SU-DHL-6 (cell line): ENCODE data around the gene CIP2A.

Experiments used
- EZH2phosphoT487 ChIP-seq: fragments of 200-600 bp; sonication (generic), shearing (Covaris generic); conservative IDR thresholded peaks from 2 replicates; pipeline ENCODE4 v1.6.1; 2018; ENCODE audit warnings: mild to moderate bottlenecking, antibody characterized with exemption, low read length, moderate library complexity, mixed read lengths
- TF ChIP-seq, protein P1 (sequence below): fragments of 200-600 bp; sonication (generic); IDR thresholded peaks from one replicate; pipeline ENCODE4 v1.5.1; 2017; ENCODE audit warnings: antibody characterized with exemption, mild to moderate bottlenecking, low read length, moderate library complexity; ENCODE audit not compliant: insufficient read depth, poor library complexity, severe bottlenecking

DNA sequence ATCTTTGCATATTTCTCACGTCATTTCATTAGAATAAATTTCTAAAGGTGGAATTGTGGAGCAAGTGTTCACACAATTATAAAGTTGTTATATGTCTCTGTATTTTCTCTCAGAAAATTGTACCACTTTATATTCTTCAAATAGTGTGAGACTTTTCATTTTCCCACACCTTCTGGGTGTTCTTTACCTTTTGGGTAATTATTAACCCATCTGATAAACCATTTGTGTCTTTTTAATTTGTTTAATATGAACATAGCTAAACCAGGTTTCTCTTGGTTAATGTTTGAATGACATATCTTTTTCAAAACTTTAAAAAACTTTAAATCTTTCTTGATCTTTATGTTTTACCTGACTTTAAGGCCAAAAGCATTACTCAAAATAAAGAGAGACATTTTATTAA is 40.7 kb upstream of the CIP2A start:
- TF ChIP-seq, protein P1, sequence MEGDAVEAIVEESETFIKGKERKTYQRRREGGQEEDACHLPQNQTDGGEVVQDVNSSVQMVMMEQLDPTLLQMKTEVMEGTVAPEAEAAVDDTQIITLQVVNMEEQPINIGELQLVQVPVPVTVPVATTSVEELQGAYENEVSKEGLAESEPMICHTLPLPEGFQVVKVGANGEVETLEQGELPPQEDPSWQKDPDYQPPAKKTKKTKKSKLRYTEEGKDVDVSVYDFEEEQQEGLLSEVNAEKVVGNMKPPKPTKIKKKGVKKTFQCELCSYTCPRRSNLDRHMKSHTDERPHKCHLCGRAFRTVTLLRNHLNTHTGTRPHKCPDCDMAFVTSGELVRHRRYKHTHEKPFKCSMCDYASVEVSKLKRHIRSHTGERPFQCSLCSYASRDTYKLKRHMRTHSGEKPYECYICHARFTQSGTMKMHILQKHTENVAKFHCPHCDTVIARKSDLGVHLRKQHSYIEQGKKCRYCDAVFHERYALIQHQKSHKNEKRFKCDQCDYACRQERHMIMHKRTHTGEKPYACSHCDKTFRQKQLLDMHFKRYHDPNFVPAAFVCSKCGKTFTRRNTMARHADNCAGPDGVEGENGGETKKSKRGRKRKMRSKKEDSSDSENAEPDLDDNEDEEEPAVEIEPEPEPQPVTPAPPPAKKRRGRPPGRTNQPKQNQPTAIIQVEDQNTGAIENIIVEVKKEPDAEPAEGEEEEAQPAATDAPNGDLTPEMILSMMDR: no peak
- no peak for TF ChIP-seq EZH2phosphoT487
